Left ventricle myocardium inferior (tissue), 1 donor: Measurements from ENCODE around the gene OR6Y1. TPM values are rescaled to one million over a fixed set of nuclear protein-coding genes. Genes with fewer than 3 reads are reported as not detected.

Experiments used
- DNase-seq: peaks from one replicate; pipeline ENCODE4 v3.0.0-alpha.2; 2020
- H3K27ac ChIP-seq: fragments of 200-600 bp; replicated peaks from 2 replicates; pipeline ENCODE4 v1.8.0; 2021
- H3K27me3 ChIP-seq: fragments of 200-600 bp; 2 replicates; pipeline ENCODE4 v1.8.0; 2021; ENCODE audit warnings: low read depth
- H3K36me3 ChIP-seq: fragments of 200-600 bp; 2 replicates; pipeline ENCODE4 v1.8.0; 2021
- H3K4me1 ChIP-seq: fragments of 200-600 bp; 2 replicates; pipeline ENCODE4 v1.8.0; 2021
- H3K4me3 ChIP-seq: fragments of 200-600 bp; 2 replicates; pipeline ENCODE4 v1.8.0; 2021; ENCODE audit warnings: mild to moderate bottlenecking, moderate library complexity
- H3K9me3 ChIP-seq: fragments of 200-600 bp; replicated peaks from 2 replicates; pipeline ENCODE4 v1.8.0; 2021
- CTCF ChIP-seq: fragments of 200-600 bp; IDR thresholded peaks from 2 replicates; pipeline ENCODE4 v1.8.0; 2021; ENCODE audit warnings: antibody characterized with exemption, mild to moderate bottlenecking, borderline replicate concordance
- intact Hi-C: fragments of 100-400 bp; cut with micrococcal nuclease; formaldehyde crosslinking; loops from one replicate; pipeline ENCODE4 v1.11.0; 2022
- total RNA-seq: library from RNA; stranded (reverse); fragmentation: NEBNext Ultra II Directional; extraction: Animal tissue kit (Norgen Biotek cat#: 25700); gene quantifications from one replicate; pipeline ENCODE4 v1.2.1, GENCODE V29; 2021
- donor health status: DM: no; HTN: yes; CAD: no; lungs with severe emphysema.

The OR6Y1 gene
- total RNA-seq, 1 donor from 2014 or later: not detected

DNA sequence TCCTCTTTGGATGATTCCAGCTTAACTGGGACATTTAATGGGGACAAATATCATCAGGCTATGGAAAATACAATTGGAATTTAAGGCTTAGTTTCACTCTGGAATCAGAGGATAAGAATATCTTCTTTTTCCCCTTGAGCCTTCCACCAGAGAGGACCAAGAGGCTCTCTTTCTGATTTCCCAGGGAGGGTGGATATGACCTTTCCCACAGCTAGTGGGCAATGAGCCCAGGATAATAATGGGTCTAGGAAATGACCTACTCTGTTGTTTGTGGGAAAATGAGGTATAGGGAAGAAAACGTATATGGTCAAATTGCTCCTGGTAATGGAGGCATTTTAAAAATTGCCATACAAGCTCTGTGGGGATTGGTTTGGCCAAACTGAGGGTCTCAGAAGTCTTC lies 1.9 kb downstream of the OR6Y1 start:
- peak overlapping the region; percentile 63 for H3K27ac ChIP-seq
- intact Hi-C loops: no loop called here
- no peak overlapping the region for H3K4me3 ChIP-seq
- no peaks in the 10 kb centered on the region for H3K36me3 ChIP-seq
- no peaks in the 10 kb centered on the region for H3K27me3 ChIP-seq
- no peak for TF ChIP-seq CTCF
- no peaks in the 10 kb centered on the region for H3K9me3 ChIP-seq
- H3K4me1 ChIP-seq: no peaks in the 10 kb centered on the region
- DNase-seq: no peak

GRCh38 chr1:158547533-158547932 lies 6.7 kb downstream of the OR6Y1 start:
- DNase-seq: no peak
- Histone ChIP-seq H3K9me3 (no peaks in the 10 kb centered on the region), H3K27me3 (no peaks in the 10 kb centered on the region), H3K4me3 (no peak overlapping the region), H3K4me1 (no peaks in the 10 kb centered on the region), H3K36me3 (no peaks in the 10 kb centered on the region), H3K27ac (no peak overlapping the region)
- no peak for TF ChIP-seq CTCF
- intact Hi-C loops: no loop called here

DNA sequence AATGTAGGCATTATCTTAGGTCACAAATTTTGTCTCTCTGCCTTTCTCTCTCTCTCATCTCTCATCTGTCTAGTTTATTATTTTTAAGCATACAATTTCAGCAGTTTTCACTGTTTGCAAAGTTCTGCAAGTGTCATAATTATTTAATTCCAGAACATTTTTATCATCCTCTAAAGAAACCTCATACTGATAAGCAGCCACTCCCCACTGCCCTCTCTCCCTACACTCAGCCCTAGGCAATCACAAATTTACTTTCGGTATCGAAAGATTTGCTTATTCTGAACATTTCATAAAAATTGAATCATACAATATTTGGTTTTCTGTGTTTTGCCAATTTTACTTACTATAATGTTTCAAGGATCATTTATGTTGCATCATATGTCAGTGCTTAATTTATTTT lies 16.6 kb downstream of the OR6Y1 start:
- Histone ChIP-seq H3K27ac (no peak overlapping the region), H3K36me3 (no peaks in the 10 kb centered on the region), H3K27me3 (no peaks in the 10 kb centered on the region), H3K9me3 (no peaks in the 10 kb centered on the region), H3K4me3 (no peak overlapping the region), H3K4me1 (no peaks in the 10 kb centered on the region)
- intact Hi-C loops: no loop called here
- TF ChIP-seq CTCF: no peak
- DNase-seq: no peak

DNA sequence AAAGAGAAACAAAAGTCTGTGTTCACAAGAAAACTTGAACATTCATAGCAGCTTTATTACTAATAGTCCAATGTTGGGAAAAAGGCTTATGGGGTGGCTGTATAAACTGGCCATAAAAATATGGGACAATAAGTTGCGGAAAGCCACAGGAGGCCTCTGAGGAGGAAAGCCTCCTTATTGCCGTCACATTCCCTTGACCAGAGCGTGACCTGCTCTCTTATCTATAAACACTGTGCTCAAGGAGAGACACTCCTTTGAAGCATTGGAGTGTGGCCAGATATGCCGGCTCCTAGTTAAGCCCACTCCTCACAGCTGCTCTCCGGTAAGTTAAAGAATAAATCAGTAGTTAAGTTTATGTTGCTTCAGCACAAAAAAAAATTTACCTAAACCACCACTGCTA lies 19.7 kb downstream of the OR6Y1 start:
- H3K27me3 ChIP-seq: no peaks in the 10 kb centered on the region
- no peaks in the 10 kb centered on the region for H3K36me3 ChIP-seq
- H3K4me1 ChIP-seq: no peaks in the 10 kb centered on the region
- H3K27ac ChIP-seq: no peak overlapping the region
- no peak overlapping the region for H3K4me3 ChIP-seq
- no peak for TF ChIP-seq CTCF
- intact Hi-C loops: no loop called here
- no peaks in the 10 kb centered on the region for H3K9me3 ChIP-seq
- no peak for DNase-seq

GRCh38 chr1:158527190-158527815 lies 26.9 kb downstream of the OR6Y1 start:
- H3K9me3 ChIP-seq: peaks cover 5% of the 10 kb centered on the region
- peaks cover 5% of the 10 kb centered on the region for H3K27me3 ChIP-seq
- no peaks in the 10 kb centered on the region for H3K36me3 ChIP-seq
- H3K4me3 ChIP-seq: no peak overlapping the region
- no peaks in the 10 kb centered on the region for H3K4me1 ChIP-seq
- intact Hi-C loops: no loop called here
- no peak for DNase-seq
- peak; percentile 69 for TF ChIP-seq CTCF
- H3K27ac ChIP-seq: no peak overlapping the region
